WTC11 (cell line): ENCODE data around the gene SLC17A2. TPM values are rescaled to one million over a fixed set of nuclear protein-coding genes. Genes with fewer than 3 reads are reported as not detected.

Experiments
- ATAC-seq: fragments of 200-7000 bp; cut with Tn5 transposase; 2 replicates; pipeline ENCODE4 v1.10.0; 2021; ENCODE audit warnings: mild to moderate bottlenecking, moderate library complexity
- CTCF ChIA-PET: fragments of 300-600 bp; sonication (Branson Sonifier 250); formaldehyde crosslinking; loops from one replicate; lab custom pipeline; 2021; ENCODE audit warnings: antibody characterized with exemption; lab: Charles Lee
- POLR2A ChIA-PET: fragments of 350-600 bp; sonication (Branson Sonifier 250); formaldehyde crosslinking; loops from one replicate; lab custom pipeline; 2021; ENCODE audit warnings: antibody characterized with exemption; lab: Charles Lee
- DNase-seq: peaks from one replicate; pipeline ENCODE4 v3.0.0; 2021; ENCODE audit warnings: low spot score
- H3K27ac Mint-ChIP-seq: 2 replicates; pipeline ENCODE4 v1.8.0; 2021; ENCODE audit warnings: mixed read lengths
- H3K27me3 Mint-ChIP-seq: 2 replicates; pipeline ENCODE4 v1.8.0; 2021; ENCODE audit warnings: low read depth, mild to moderate bottlenecking, moderate library complexity, mixed read lengths
- H3K36me3 Mint-ChIP-seq: 2 replicates; pipeline ENCODE4 v1.8.0; 2021; ENCODE audit warnings: mixed read lengths
- H3K4me1 Mint-ChIP-seq: 2 replicates; pipeline ENCODE4 v1.8.0; 2022; ENCODE audit warnings: mixed read lengths
- H3K4me3 Mint-ChIP-seq: 2 replicates; pipeline ENCODE4 v1.8.0; 2021; ENCODE audit warnings: mild to moderate bottlenecking, moderate library complexity, mixed read lengths
- H3K9me3 Mint-ChIP-seq: 2 replicates; pipeline ENCODE4 v1.8.0; 2021; ENCODE audit warnings: mixed read lengths
- CBFB ChIP-seq: sonication (generic); formaldehyde crosslinking; IDR thresholded peaks from 2 replicates; pipeline ENCODE4 v1.8.1; 2022; ENCODE audit warnings: mild to moderate bottlenecking, low read depth, missing genetic modification reagents
- CREB1 ChIP-seq: sonication (generic); formaldehyde crosslinking; IDR thresholded peaks from 2 replicates; pipeline ENCODE4 v1.8.0; 2023; ENCODE audit warnings: mild to moderate bottlenecking, missing genetic modification reagents
- ESRRA ChIP-seq: sonication (generic); formaldehyde crosslinking; IDR thresholded peaks from 2 replicates; pipeline ENCODE4 v1.8.1; 2022; ENCODE audit warnings: mild to moderate bottlenecking, missing genetic modification reagents, borderline replicate concordance
- ETV6 ChIP-seq: sonication (generic); formaldehyde crosslinking; IDR thresholded peaks from 2 replicates; pipeline ENCODE4 v1.8.1; 2022; ENCODE audit warnings: mild to moderate bottlenecking, missing genetic modification reagents
- FOXJ3 ChIP-seq: sonication (generic); formaldehyde crosslinking; IDR thresholded peaks from 2 replicates; pipeline ENCODE4 v1.9.0; 2021; ENCODE audit warnings: missing genetic modification reagents, mild to moderate bottlenecking, borderline replicate concordance
- FOXK1 ChIP-seq: sonication (generic); formaldehyde crosslinking; IDR thresholded peaks from 2 replicates; pipeline ENCODE4 v1.8.0; 2022; ENCODE audit warnings: mild to moderate bottlenecking, moderate library complexity, missing genetic modification reagents
- FOXP4 ChIP-seq: sonication (generic); formaldehyde crosslinking; IDR thresholded peaks from 2 replicates; pipeline ENCODE4 v1.8.0; 2022; ENCODE audit warnings: mild to moderate bottlenecking, missing genetic modification reagents
- MLX ChIP-seq: sonication (generic); formaldehyde crosslinking; IDR thresholded peaks from 2 replicates; pipeline ENCODE4 v1.8.1; 2023; ENCODE audit warnings: mild to moderate bottlenecking, missing genetic modification reagents, moderate library complexity
- OVOL2 ChIP-seq: fragments of 250-450 bp; sonication (Bioruptor Pico); IDR thresholded peaks from 2 replicates; pipeline ENCODE4 v1.9.0; 2021; ENCODE audit warnings: mild to moderate bottlenecking, borderline replicate concordance
- PREB ChIP-seq: sonication (generic); formaldehyde crosslinking; IDR thresholded peaks from 2 replicates; pipeline ENCODE4 v1.8.1; 2022; ENCODE audit warnings: mild to moderate bottlenecking, missing genetic modification reagents, moderate library complexity, borderline replicate concordance
- USF1 ChIP-seq: sonication (generic); formaldehyde crosslinking; IDR thresholded peaks from 2 replicates; pipeline ENCODE4 v1.8.0; 2022; ENCODE audit warnings: mild to moderate bottlenecking, missing genetic modification reagents
- ZNF121 ChIP-seq: sonication (generic); formaldehyde crosslinking; IDR thresholded peaks from 2 replicates; pipeline ENCODE4 v1.8.0; 2023; ENCODE audit warnings: missing genetic modification reagents
- ZNF232 ChIP-seq: sonication (generic); formaldehyde crosslinking; IDR thresholded peaks from 2 replicates; pipeline ENCODE4 v1.8.0; 2022; ENCODE audit warnings: mild to moderate bottlenecking, missing genetic modification reagents
- total RNA-seq: library from RNA; stranded (reverse); gene quantifications from 3 replicates; pipeline ENCODE4 v1.2.3, GENCODE V29; 2021
- TF ChIP-seq, protein P1 (sequence below): sonication (generic); formaldehyde crosslinking; IDR thresholded peaks from 2 replicates; pipeline ENCODE4 v1.8.1; 2022; ENCODE audit warnings: missing genetic modification reagents, borderline replicate concordance
- TF ChIP-seq, protein P2 (sequence below): sonication (generic); formaldehyde crosslinking; IDR thresholded peaks from 2 replicates; pipeline ENCODE4 v1.8.0; 2023; ENCODE audit warnings: missing genetic modification reagents, mild to moderate bottlenecking, borderline replicate concordance

The SLC17A2 gene
- total RNA-seq, 1 experiment from 2014 or later = not detected

DNA sequence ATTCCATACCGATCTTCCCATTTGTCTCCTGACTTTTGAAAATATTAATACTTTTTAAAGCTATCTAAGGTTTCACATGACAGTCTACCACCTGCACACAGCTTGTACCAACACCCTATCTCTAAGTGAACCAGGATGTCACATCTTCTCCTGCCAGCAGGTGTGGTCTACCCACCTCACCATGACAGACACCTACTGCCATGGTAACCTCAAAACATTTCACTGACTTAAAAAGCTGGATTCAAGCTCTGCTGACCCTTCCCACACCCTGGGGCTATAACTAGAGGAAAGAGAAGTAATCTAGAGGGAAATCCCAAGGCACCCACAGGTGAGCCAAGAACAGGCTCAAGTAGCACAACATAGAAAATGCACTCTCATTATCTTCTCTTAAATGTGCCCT, 57.7 kb downstream of the SLC17A2 start (continued):
- TF ChIP-seq, protein P1, sequence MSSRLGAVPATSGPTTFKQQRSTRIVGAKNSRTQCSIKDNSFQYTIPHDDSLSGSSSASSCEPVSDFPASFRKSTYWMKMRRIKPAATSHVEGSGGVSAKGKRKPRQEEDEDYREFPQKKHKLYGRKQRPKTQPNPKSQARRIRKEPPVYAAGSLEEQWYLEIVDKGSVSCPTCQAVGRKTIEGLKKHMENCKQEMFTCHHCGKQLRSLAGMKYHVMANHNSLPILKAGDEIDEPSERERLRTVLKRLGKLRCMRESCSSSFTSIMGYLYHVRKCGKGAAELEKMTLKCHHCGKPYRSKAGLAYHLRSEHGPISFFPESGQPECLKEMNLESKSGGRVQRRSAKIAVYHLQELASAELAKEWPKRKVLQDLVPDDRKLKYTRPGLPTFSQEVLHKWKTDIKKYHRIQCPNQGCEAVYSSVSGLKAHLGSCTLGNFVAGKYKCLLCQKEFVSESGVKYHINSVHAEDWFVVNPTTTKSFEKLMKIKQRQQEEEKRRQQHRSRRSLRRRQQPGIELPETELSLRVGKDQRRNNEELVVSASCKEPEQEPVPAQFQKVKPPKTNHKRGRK (CRISPR knock-in tag) = no peak
- TF ChIP-seq USF1 = no peak
- no peak for TF ChIP-seq FOXJ3
- TF ChIP-seq CBFB = no peak

- POLR2A ChIA-PET = no interaction called here
- H3K4me3 Mint-ChIP-seq = no peak overlapping the region
- H3K27ac Mint-ChIP-seq = no peak overlapping the region
- peaks cover 5% of the 10 kb centered on the region for H3K27me3 Mint-ChIP-seq
- no peaks in the 10 kb centered on the region for H3K4me1 Mint-ChIP-seq
- no peaks in the 10 kb centered on the region for H3K36me3 Mint-ChIP-seq
- TF ChIP-seq OVOL2 (no peak), PREB (CRISPR knock-in tag) (no peak), MLX (no peak), FOXP4 (CRISPR knock-in tag) (no peak), FOXK1 (CRISPR knock-in tag) (no peak), ZNF121 (CRISPR knock-in tag) (no peak), USF1 (no peak), CREB1 (CRISPR knock-in tag) (no peak), FOXJ3 (no peak), ESRRA (CRISPR knock-in tag) (no peak), ZNF232 (no peak), ETV6 (CRISPR knock-in tag) (no peak)
- TF ChIP-seq, protein P2, sequence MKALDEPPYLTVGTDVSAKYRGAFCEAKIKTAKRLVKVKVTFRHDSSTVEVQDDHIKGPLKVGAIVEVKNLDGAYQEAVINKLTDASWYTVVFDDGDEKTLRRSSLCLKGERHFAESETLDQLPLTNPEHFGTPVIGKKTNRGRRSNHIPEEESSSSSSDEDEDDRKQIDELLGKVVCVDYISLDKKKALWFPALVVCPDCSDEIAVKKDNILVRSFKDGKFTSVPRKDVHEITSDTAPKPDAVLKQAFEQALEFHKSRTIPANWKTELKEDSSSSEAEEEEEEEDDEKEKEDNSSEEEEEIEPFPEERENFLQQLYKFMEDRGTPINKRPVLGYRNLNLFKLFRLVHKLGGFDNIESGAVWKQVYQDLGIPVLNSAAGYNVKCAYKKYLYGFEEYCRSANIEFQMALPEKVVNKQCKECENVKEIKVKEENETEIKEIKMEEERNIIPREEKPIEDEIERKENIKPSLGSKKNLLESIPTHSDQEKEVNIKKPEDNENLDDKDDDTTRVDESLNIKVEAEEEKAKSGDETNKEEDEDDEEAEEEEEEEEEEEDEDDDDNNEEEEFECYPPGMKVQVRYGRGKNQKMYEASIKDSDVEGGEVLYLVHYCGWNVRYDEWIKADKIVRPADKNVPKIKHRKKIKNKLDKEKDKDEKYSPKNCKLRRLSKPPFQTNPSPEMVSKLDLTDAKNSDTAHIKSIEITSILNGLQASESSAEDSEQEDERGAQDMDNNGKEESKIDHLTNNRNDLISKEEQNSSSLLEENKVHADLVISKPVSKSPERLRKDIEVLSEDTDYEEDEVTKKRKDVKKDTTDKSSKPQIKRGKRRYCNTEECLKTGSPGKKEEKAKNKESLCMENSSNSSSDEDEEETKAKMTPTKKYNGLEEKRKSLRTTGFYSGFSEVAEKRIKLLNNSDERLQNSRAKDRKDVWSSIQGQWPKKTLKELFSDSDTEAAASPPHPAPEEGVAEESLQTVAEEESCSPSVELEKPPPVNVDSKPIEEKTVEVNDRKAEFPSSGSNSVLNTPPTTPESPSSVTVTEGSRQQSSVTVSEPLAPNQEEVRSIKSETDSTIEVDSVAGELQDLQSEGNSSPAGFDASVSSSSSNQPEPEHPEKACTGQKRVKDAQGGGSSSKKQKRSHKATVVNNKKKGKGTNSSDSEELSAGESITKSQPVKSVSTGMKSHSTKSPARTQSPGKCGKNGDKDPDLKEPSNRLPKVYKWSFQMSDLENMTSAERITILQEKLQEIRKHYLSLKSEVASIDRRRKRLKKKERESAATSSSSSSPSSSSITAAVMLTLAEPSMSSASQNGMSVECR = no peak
- TF ChIP-seq, all 79 proteins: peak for 0
- ATAC-seq (no peak), DNase-seq (no peak)
- H3K9me3 Mint-ChIP-seq = no peaks in the 10 kb centered on the region
- CTCF ChIA-PET = no interaction called here
Measured at GRCh38 chr6:25869840-25870239, 60.7 kb downstream of the SLC17A2 start.
